Omental fat pad (tissue), 4 donors: Measurements from ENCODE around the gene NTN3. TPM values are rescaled to one million over a fixed set of nuclear protein-coding genes. Genes with fewer than 3 reads are reported as not detected.

Experiments
- ATAC-seq: fragments of 150-250 bp; one replicate; pipeline ENCODE4 v1.9.1; 2016; ENCODE audit warnings: mild to moderate bottlenecking, moderate library complexity; ENCODE audit not compliant: low FRiP score
- DNase-seq: peaks from one replicate; pipeline ENCODE4 v3.0.0-alpha.2; 2019; ENCODE audit warnings: low spot score
- CTCF ChIP-seq, 3 donors: fragments of 450-650 bp; IDR thresholded peaks; one replicate each; pipeline ENCODE4 v1.5.1; 2016 to 2017; ENCODE audit warnings: antibody characterized with exemption in 3 of 3, mild to moderate bottlenecking in 3 of 3, moderate library complexity in 2 of 3
- total RNA-seq, 4 donors: library from RNA; depleted of rRNA; stranded (reverse); fragments of >200 nt; gene quantifications; one replicate each; pipeline ENCODE4 v1.1.0, GENCODE V29; 2016

NTN3 gene
- total RNA-seq, 4 donors from 2014 or later = 0.28 to 0.44 TPM; not detected in 2

GRCh38 chr16:2447920-2448583 lies 23.0 kb upstream of the NTN3 start:
- ATAC-seq (no peak), DNase-seq (no peak)

GRCh38 chr16:2449118-2449517 lies 22.0 kb upstream of the NTN3 start:
- no peak for DNase-seq
- ATAC-seq = no peak
- no peak for TF ChIP-seq CTCF (IDR thresholded peaks at IDR 0.05)

More at GRCh38 chr16:2447920-2448583, 23.0 kb upstream of the NTN3 start:
- no peak for TF ChIP-seq CTCF (IDR thresholded peaks at IDR 0.05)

DNA sequence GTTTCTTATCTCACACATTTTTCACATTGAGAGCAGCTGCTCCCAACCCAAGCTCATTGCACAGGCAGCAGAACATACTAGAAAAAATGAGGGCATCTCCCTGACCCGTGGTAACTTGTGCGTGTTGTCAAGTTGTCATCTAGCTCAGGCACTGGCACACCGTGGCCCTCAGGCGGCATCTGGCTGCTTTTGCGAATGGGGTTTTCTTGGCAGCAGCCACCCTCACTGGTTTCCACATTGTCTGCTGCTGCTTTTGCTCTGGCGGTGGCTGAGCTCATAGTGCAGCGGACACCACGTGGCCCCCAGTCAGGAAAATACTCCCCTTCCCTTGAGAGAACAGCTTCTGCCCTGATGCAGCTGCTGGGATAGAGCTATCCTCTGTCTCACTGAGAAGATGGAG lies 20.6 kb upstream of the NTN3 start:
- ATAC-seq (no peak), DNase-seq (no peak)
- no peak for TF ChIP-seq CTCF (IDR thresholded peaks at IDR 0.05)

DNA sequence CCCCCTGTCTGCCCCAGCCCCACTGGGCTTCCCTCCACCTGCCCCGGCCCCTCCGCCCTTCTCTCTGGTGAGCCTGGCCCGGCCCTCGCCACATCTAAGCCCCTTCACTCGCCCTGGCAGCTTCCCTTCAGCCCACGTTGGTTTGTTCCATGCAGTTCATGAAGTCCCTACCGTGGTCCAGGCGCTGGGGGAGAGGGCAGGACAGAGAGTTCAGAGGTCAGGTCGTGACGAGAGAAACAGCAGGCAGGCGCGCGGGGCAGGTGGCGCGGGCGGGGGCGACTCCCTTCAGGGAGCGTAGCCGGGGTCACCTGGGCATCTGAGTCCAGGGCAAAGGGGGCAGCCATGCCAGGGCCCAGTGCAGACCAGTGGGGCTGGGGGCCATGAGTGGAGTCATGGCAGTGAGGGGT lies 20.1 kb upstream of the NTN3 start:
- DNase-seq (no peak), ATAC-seq (no peak)
- TF ChIP-seq CTCF (IDR thresholded peaks at IDR 0.05) = no peak

DNA sequence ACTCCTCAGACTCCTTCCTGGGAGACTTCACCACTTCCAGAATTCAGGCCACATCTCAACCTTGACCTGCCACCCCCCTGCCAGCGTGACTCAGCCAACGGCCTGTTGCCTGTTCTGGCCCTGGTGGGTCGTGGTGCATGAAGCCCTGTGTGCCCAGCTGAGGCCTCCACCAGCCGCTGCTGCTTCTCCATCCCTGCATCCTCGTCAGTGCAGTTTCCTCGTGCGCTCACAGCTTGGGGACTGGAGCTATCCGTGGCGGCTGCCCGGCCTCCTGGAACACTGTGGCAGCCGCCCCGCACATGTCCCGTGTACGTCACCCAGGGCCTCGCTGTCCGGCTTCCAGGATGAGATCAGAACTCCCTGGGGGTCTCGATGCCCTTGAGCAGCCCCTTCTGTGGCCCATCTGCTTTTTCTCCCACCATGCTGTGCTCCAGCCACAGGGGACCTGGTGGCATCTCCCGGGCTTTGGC lies 19.2 kb upstream of the NTN3 start:
- DNase-seq (no peak), ATAC-seq (no peak)
- TF ChIP-seq CTCF (IDR thresholded peaks at IDR 0.05) = no peak

- no peak for TF ChIP-seq CTCF (IDR thresholded peaks at IDR 0.05)
- ATAC-seq = no peak
- no peak for DNase-seq
Measured at GRCh38 chr16:2452650-2453049, 18.4 kb upstream of the NTN3 start.
